ENCODE results near the gene MRPL33. TPM values are rescaled to one million over a fixed set of nuclear protein-coding genes. Genes with fewer than 3 reads are reported as not detected.
A peak's percentile ranks its signal among the peaks of the same experiment; 100 is the strongest.

The MRPL33 gene
- total and polyA plus RNA-seq, 3 experiments from 2014 or later: 85.8 to 251 (median 90.0) TPM

GRCh38 chr2:27808984-27809383, 37.5 kb downstream of the MRPL33 start:
- CTCF ChIA-PET: no interaction called here
- Mint-ChIP-seq H3K4me3 (no peak overlapping the region), H3K27ac (no peak overlapping the region)

GRCh38 chr2:27809761-27810241, 38.3 kb downstream of the MRPL33 start:
- Histone ChIP-seq H3K36me3 (ENCODE audit: insufficient read depth, low read length) (no peaks in the 10 kb centered on the region), H3K9me3 (ENCODE audit: low read length) (no peaks in the 10 kb centered on the region), H3K4me3 (ENCODE audit: low read length) (no peak overlapping the region), H3K27ac (ENCODE audit: low read depth, low read length) (no peak overlapping the region), H3K4me1 (ENCODE audit: insufficient read depth, low read length) (no peaks in the 10 kb centered on the region), H3K27me3 (ENCODE audit: insufficient read depth, low read length, poor library complexity, severe bottlenecking) (no peaks in the 10 kb centered on the region)
- H3K27me3 Mint-ChIP-seq: peaks cover 0 to 6% of the 10 kb centered on the region in 2 donors
- H3K27ac Mint-ChIP-seq: no peak overlapping the region
- peaks cover 0 to 3% (median 0%) of the 10 kb centered on the region in 5 donors for H3K9me3 Mint-ChIP-seq
- ChIA-PET POLR2A (no interaction called here), CTCF (no interaction called here)
- no peak for DNase-seq
- no peaks in the 10 kb centered on the region for H3K4me1 Mint-ChIP-seq
- H3K4me3 Mint-ChIP-seq: no peak overlapping the region
- H3K36me3 Mint-ChIP-seq: peaks cover 0 to 2% (median 0%) of the 10 kb centered on the region in 3 donors

More at GRCh38 chr2:27808984-27809383, 37.5 kb downstream of the MRPL33 start:
- Histone ChIP-seq H3K36me3 (ENCODE audit: insufficient read depth, low read length) (no peaks in the 10 kb centered on the region), H3K4me1 (ENCODE audit: insufficient read depth, low read length) (no peaks in the 10 kb centered on the region), H3K27me3 (ENCODE audit: insufficient read depth, low read length, poor library complexity, severe bottlenecking) (no peaks in the 10 kb centered on the region), H3K4me3 (ENCODE audit: low read length) (no peak overlapping the region), H3K9me3 (ENCODE audit: low read length) (no peaks in the 10 kb centered on the region), H3K27ac (ENCODE audit: low read depth, low read length) (no peak overlapping the region)
- Mint-ChIP-seq H3K4me1 (no peaks in the 10 kb centered on the region), H3K27me3 (peaks cover 0 to 6% of the 10 kb centered on the region in 2 donors), H3K36me3 (peaks cover 0 to 2% (median 0%) of the 10 kb centered on the region in 3 donors), H3K9me3 (peaks cover 0 to 3% (median 0%) of the 10 kb centered on the region in 5 donors)
- DNase-seq: no peak
- POLR2A ChIA-PET: no interaction called here

- Histone ChIP-seq H3K27ac (ENCODE audit: low read depth, low read length) (no peak overlapping the region), H3K36me3 (ENCODE audit: insufficient read depth, low read length) (no peaks in the 10 kb centered on the region), H3K9me3 (ENCODE audit: low read length) (no peaks in the 10 kb centered on the region), H3K27me3 (ENCODE audit: insufficient read depth, low read length, poor library complexity, severe bottlenecking) (no peaks in the 10 kb centered on the region), H3K4me1 (ENCODE audit: insufficient read depth, low read length) (no peaks in the 10 kb centered on the region), H3K4me3 (ENCODE audit: low read length) (no peak overlapping the region)
- no peak for DNase-seq
- Mint-ChIP-seq H3K27me3 (peaks cover 0 to 6% of the 10 kb centered on the region in 2 donors), H3K27ac (no peak overlapping the region), H3K4me1 (no peaks in the 10 kb centered on the region), H3K9me3 (peaks cover 0 to 3% (median 0%) of the 10 kb centered on the region in 5 donors), H3K36me3 (no peaks in the 10 kb centered on the region), H3K4me3 (no peak overlapping the region)
- ChIA-PET POLR2A (no interaction called here), CTCF (no interaction called here)
Observed at GRCh38 chr2:27810455-27810854, 38.9 kb downstream of the MRPL33 start.

- Mint-ChIP-seq H3K9me3 (peaks cover 0 to 3% (median 0%) of the 10 kb centered on the region in 5 donors), H3K36me3 (no peaks in the 10 kb centered on the region), H3K27ac (no peak overlapping the region), H3K27me3 (peaks cover 0 to 6% of the 10 kb centered on the region in 2 donors), H3K4me3 (no peak overlapping the region), H3K4me1 (no peaks in the 10 kb centered on the region)
- ChIA-PET CTCF (no interaction called here), POLR2A (no interaction called here)
- Histone ChIP-seq H3K27me3 (ENCODE audit: insufficient read depth, low read length, poor library complexity, severe bottlenecking) (no peaks in the 10 kb centered on the region), H3K27ac (ENCODE audit: low read depth, low read length) (no peak overlapping the region), H3K4me1 (ENCODE audit: insufficient read depth, low read length) (no peaks in the 10 kb centered on the region), H3K4me3 (ENCODE audit: low read length) (no peak overlapping the region), H3K36me3 (ENCODE audit: insufficient read depth, low read length) (no peaks in the 10 kb centered on the region), H3K9me3 (ENCODE audit: low read length) (no peaks in the 10 kb centered on the region)
- DNase-seq: no peak
Observed at GRCh38 chr2:27811768-27812167, 40.2 kb downstream of the MRPL33 start.

GRCh38 chr2:27814758-27815157, 43.2 kb downstream of the MRPL33 start:
- Histone ChIP-seq H3K36me3 (ENCODE audit: insufficient read depth, low read length) (no peaks in the 10 kb centered on the region), H3K4me3 (ENCODE audit: low read length) (no peak overlapping the region), H3K9me3 (ENCODE audit: low read length) (no peaks in the 10 kb centered on the region), H3K27ac (ENCODE audit: low read depth, low read length) (no peak overlapping the region), H3K27me3 (ENCODE audit: insufficient read depth, low read length, poor library complexity, severe bottlenecking) (no peaks in the 10 kb centered on the region), H3K4me1 (ENCODE audit: insufficient read depth, low read length) (no peaks in the 10 kb centered on the region)
- ChIA-PET CTCF (no interaction called here), POLR2A (no interaction called here)
- H3K27ac Mint-ChIP-seq: no peak overlapping the region
- peaks cover 0 to 8% (median 3%) of the 10 kb centered on the region in 3 donors for H3K36me3 Mint-ChIP-seq
- H3K4me3 Mint-ChIP-seq: no peak overlapping the region
- no peak for DNase-seq
- H3K27me3 Mint-ChIP-seq: peaks cover 0 to 6% of the 10 kb centered on the region in 2 donors
- H3K4me1 Mint-ChIP-seq: no peaks in the 10 kb centered on the region
- peaks cover 0 to 3% (median 0%) of the 10 kb centered on the region in 5 donors for H3K9me3 Mint-ChIP-seq

- H3K27me3 Mint-ChIP-seq: peaks cover 0 to 3% of the 10 kb centered on the region in 2 donors
- Histone ChIP-seq H3K9me3 (ENCODE audit: low read length) (no peaks in the 10 kb centered on the region), H3K36me3 (ENCODE audit: insufficient read depth, low read length) (no peaks in the 10 kb centered on the region), H3K27me3 (ENCODE audit: insufficient read depth, low read length, poor library complexity, severe bottlenecking) (no peaks in the 10 kb centered on the region), H3K4me3 (ENCODE audit: low read length) (no peak overlapping the region), H3K4me1 (ENCODE audit: insufficient read depth, low read length) (no peaks in the 10 kb centered on the region), H3K27ac (ENCODE audit: low read depth, low read length) (no peak overlapping the region)
- no peaks in the 10 kb centered on the region for H3K4me1 Mint-ChIP-seq
- no peak for DNase-seq
- POLR2A ChIA-PET: no interaction called here
- peaks cover 0 to 3% (median 0%) of the 10 kb centered on the region in 5 donors for H3K9me3 Mint-ChIP-seq
- no peak overlapping the region for H3K4me3 Mint-ChIP-seq
- CTCF ChIA-PET: no interaction called here
- no peak overlapping the region for H3K27ac Mint-ChIP-seq
- peaks cover 0 to 8% (median 3%) of the 10 kb centered on the region in 3 donors for H3K36me3 Mint-ChIP-seq
Observed at GRCh38 chr2:27815860-27816438, 44.4 kb downstream of the MRPL33 start.

- CTCF ChIA-PET: no interaction called here
- H3K4me1 Mint-ChIP-seq: no peaks in the 10 kb centered on the region
- H3K9me3 ChIP-seq (ENCODE audit: low read length): no peaks in the 10 kb centered on the region
Observed at GRCh38 chr2:27822049-27822448, 50.5 kb downstream of the MRPL33 start.

GRCh38 chr2:27823135-27823534, 51.6 kb downstream of the MRPL33 start:
- DNase-seq: no peak
- ChIA-PET CTCF (no interaction called here), POLR2A (no interaction called here)
- Histone ChIP-seq H3K4me1 (ENCODE audit: insufficient read depth, low read length) (no peaks in the 10 kb centered on the region), H3K27me3 (ENCODE audit: insufficient read depth, low read length, poor library complexity, severe bottlenecking) (no peaks in the 10 kb centered on the region), H3K27ac (ENCODE audit: low read depth, low read length) (no peak overlapping the region), H3K9me3 (ENCODE audit: low read length) (no peaks in the 10 kb centered on the region), H3K4me3 (ENCODE audit: low read length) (no peak overlapping the region), H3K36me3 (ENCODE audit: insufficient read depth, low read length) (no peaks in the 10 kb centered on the region)
- Mint-ChIP-seq H3K27me3 (no peaks in the 10 kb centered on the region), H3K27ac (no peak overlapping the region), H3K4me3 (no peak overlapping the region), H3K4me1 (no peaks in the 10 kb centered on the region), H3K36me3 (peaks cover 3 to 30% (median 9%) of the 10 kb centered on the region in 3 donors), H3K9me3 (peaks cover 4 to 16% (median 5%) of the 10 kb centered on the region in 5 donors)

More at GRCh38 chr2:27822049-27822448, 50.5 kb downstream of the MRPL33 start:
- no peak for DNase-seq
- H3K4me1 ChIP-seq (ENCODE audit: insufficient read depth, low read length): no peaks in the 10 kb centered on the region
- no peak overlapping the region for H3K4me3 Mint-ChIP-seq
- H3K36me3 Mint-ChIP-seq: peaks cover 3 to 32% (median 11%) of the 10 kb centered on the region in 3 donors
- POLR2A ChIA-PET: no interaction called here
- H3K27me3 ChIP-seq (ENCODE audit: insufficient read depth, low read length, poor library complexity, severe bottlenecking): no peaks in the 10 kb centered on the region
- H3K9me3 Mint-ChIP-seq: peaks cover 4 to 16% (median 5%) of the 10 kb centered on the region in 5 donors
- H3K27ac Mint-ChIP-seq: peak overlapping the region in 1 of 8 donors; percentile 41
- H3K4me3 ChIP-seq (ENCODE audit: low read length): no peak overlapping the region
- H3K27ac ChIP-seq (ENCODE audit: low read depth, low read length): no peak overlapping the region
- H3K27me3 Mint-ChIP-seq: no peaks in the 10 kb centered on the region
- H3K36me3 ChIP-seq (ENCODE audit: insufficient read depth, low read length): no peaks in the 10 kb centered on the region
